Type B pancreatic cell (in vitro differentiated cells): Measurements from ENCODE around the gene KIAA1755. TPM values are rescaled to one million over a fixed set of nuclear protein-coding genes. Genes with fewer than 3 reads are reported as not detected.

Source experiments
- DNase-seq: peaks from one replicate; pipeline ENCODE4 v3.0.0; 2021; ENCODE audit warnings: mixed read lengths; ENCODE audit not compliant: unreplicated experiment; ENCODE audit errors: extremely low spot score
- H3K27ac Mint-ChIP-seq: 2 replicates; pipeline ENCODE4 v1.8.0; 2021; ENCODE audit warnings: mild to moderate bottlenecking, mixed read lengths
- H3K27me3 Mint-ChIP-seq: 2 replicates; pipeline ENCODE4 v1.8.0; 2021; ENCODE audit warnings: mixed read lengths
- H3K36me3 Mint-ChIP-seq: 2 replicates; pipeline ENCODE4 v1.8.0; 2021; ENCODE audit warnings: mixed read lengths
- H3K4me1 Mint-ChIP-seq: one replicate; pipeline ENCODE4 v1.8.0; 2021; ENCODE audit warnings: mixed read lengths; ENCODE audit not compliant: unreplicated experiment
- H3K4me3 Mint-ChIP-seq: 2 replicates; pipeline ENCODE4 v1.8.0; 2021; ENCODE audit warnings: mild to moderate bottlenecking, mixed read lengths
- H3K9me3 Mint-ChIP-seq: 2 replicates; pipeline ENCODE4 v1.8.0; 2021; ENCODE audit warnings: mixed read lengths
- total RNA-seq: library from RNA; stranded (reverse); gene quantifications from 2 replicates; pipeline ENCODE4 v1.2.1, GENCODE V29; 2021; ENCODE audit warnings: low replicate concordance
- TF ChIP-seq, protein P1 (sequence below): fragments of 200-600 bp; sonication (generic); conservative IDR thresholded peaks from 2 replicates; pipeline ENCODE4 v1.5.0; 2021; ENCODE audit warnings: antibody characterized with exemption, mild to moderate bottlenecking

The KIAA1755 gene
- total RNA-seq, 1 donor from 2014 or later, result 4.7 TPM

DNA sequence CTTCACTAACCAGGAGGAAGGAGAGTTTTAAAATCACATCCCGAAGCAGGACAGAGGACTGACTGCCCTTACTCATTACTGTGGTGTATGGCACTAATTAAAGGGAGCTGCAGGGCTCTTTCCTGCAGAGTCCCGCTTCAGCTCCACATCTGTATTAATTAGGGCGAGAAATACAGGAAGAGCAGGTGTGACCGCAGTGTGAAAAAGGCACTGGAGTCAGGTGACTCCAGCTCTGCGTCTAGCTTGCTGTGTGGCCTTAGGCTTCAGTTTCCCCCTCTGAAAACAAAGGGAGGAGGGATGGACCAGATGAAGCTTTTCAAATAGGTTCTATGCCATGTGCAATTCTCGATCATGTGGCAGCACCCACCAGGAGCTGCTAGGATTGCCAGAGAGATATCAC, 34.0 kb downstream of the KIAA1755 start:
- Mint-ChIP-seq H3K4me1 (peaks cover 17% of the 10 kb centered on the region), H3K27ac (no peak overlapping the region), H3K36me3 (no peaks in the 10 kb centered on the region)

DNA sequence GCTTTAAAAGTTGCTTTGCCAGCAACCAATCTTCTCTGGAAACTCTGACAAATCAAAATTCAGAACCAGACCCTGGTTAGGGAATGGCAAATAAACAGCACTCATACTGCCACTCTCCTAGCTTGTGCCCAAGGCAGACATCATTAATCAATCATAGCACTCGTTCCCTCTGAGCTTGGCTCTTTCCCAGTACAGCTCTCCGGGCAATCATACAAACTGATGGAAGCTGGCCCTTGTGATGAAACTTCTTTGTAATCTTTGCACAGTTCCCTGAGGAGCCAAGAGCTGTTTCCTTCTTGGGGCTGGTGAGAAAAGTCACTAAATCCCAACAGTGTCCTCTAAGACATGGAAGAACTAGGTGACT, 34.7 kb downstream of the KIAA1755 start:
- Mint-ChIP-seq H3K4me3 (no peak overlapping the region), H3K36me3 (no peaks in the 10 kb centered on the region), H3K27ac (no peak overlapping the region), H3K4me1 (peaks cover 20% of the 10 kb centered on the region), H3K9me3 (no peaks in the 10 kb centered on the region), H3K27me3 (peaks cover 4% of the 10 kb centered on the region)
- no peak for DNase-seq
- TF ChIP-seq, protein P1, sequence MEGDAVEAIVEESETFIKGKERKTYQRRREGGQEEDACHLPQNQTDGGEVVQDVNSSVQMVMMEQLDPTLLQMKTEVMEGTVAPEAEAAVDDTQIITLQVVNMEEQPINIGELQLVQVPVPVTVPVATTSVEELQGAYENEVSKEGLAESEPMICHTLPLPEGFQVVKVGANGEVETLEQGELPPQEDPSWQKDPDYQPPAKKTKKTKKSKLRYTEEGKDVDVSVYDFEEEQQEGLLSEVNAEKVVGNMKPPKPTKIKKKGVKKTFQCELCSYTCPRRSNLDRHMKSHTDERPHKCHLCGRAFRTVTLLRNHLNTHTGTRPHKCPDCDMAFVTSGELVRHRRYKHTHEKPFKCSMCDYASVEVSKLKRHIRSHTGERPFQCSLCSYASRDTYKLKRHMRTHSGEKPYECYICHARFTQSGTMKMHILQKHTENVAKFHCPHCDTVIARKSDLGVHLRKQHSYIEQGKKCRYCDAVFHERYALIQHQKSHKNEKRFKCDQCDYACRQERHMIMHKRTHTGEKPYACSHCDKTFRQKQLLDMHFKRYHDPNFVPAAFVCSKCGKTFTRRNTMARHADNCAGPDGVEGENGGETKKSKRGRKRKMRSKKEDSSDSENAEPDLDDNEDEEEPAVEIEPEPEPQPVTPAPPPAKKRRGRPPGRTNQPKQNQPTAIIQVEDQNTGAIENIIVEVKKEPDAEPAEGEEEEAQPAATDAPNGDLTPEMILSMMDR, result no peak

More for the DNA sequence above, 34.0 kb downstream of the KIAA1755 start:
- Mint-ChIP-seq H3K27me3 (peaks cover 4% of the 10 kb centered on the region), H3K9me3 (no peaks in the 10 kb centered on the region), H3K4me3 (no peak overlapping the region)
- no peak for DNase-seq
- TF ChIP-seq, protein P1, result no peak

DNA sequence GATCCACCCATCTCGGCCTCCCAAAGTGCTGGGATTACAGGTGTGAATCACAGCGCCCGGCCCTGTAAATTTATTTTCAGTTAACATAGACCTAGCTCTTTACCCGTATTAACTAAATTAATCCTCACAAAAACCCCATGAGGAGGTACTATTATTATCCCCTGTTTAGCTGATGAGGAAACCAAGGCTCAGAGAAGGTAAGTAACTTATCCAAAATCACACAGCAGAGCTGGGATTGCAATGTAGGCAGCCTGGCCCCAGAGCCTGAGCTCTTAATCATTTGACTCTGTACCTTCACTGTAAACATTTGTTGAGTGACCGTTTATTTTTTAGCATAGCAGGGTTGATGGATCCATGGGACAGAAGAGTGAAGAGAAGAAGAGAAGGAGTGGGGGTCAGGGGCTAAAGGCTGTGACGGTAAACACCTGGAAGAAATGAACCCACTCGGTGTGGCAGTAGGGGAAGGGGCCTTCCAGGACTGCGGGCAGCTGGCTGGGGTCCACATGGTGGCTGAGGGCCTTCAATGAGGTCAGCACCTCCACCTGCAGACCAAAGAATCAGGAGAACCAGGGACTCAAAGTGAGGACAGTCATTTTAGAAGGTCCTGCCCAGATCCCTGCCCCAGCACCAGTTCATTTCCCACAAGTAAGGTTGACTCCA, 35.2 kb downstream of the KIAA1755 start:
- H3K27me3 Mint-ChIP-seq, result peaks cover 4% of the 10 kb centered on the region
- no peaks in the 10 kb centered on the region for H3K9me3 Mint-ChIP-seq
- H3K27ac Mint-ChIP-seq, result no peak overlapping the region
- H3K4me1 Mint-ChIP-seq, result peaks cover 23% of the 10 kb centered on the region
- DNase-seq, result no peak
- H3K4me3 Mint-ChIP-seq, result no peak overlapping the region
- TF ChIP-seq, protein P1, result no peak
- no peaks in the 10 kb centered on the region for H3K36me3 Mint-ChIP-seq

DNA sequence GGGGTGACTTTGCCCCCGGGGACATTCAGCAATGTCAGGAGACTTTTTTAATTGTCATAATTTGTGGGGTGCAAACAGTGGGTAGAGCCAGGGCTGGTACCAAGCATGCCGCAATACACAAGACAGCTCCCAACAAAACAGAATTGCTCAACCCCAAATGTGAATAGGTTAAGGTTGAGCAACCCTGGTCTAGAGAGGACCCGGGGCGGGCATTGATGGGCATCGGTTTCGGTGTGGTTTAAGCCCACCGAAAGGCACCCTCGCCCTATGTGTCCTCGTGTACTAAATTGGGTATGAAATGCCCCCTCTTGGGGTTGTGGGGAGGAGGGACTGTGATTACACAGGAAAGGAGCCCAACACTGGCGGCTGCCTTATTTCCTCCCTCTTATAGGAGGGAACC, 36.0 kb downstream of the KIAA1755 start:
- H3K4me1 Mint-ChIP-seq, result peaks cover 23% of the 10 kb centered on the region
- no peak for DNase-seq
- peaks cover 4% of the 10 kb centered on the region for H3K27me3 Mint-ChIP-seq
- H3K4me3 Mint-ChIP-seq, result no peak overlapping the region
- no peaks in the 10 kb centered on the region for H3K36me3 Mint-ChIP-seq
- H3K9me3 Mint-ChIP-seq, result no peaks in the 10 kb centered on the region
- H3K27ac Mint-ChIP-seq, result no peak overlapping the region
- TF ChIP-seq, protein P1, result no peak

DNA sequence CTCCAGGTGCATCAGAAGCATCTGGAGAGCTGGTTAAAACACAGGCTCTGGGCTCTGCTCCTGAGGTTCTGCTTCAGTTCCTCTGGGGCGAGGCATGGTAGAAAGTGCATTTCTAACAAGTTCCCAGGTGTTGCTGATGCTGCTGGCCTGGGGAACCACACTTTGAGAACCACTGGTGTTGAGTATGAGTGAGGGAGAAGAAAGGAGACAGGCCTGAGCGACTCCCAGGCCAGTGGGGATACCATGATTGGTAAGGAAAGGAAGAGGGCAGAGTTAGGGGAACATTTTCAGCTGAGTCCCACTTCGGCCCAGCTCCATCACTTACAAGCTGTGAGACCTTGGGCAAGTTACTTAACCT, 36.8 kb downstream of the KIAA1755 start:
- Mint-ChIP-seq H3K27me3 (peaks cover 4% of the 10 kb centered on the region), H3K27ac (no peak overlapping the region), H3K9me3 (no peaks in the 10 kb centered on the region), H3K4me3 (no peak overlapping the region), H3K36me3 (no peaks in the 10 kb centered on the region), H3K4me1 (peaks cover 23% of the 10 kb centered on the region)
- no peak for DNase-seq
- TF ChIP-seq, protein P1, result no peak
